ENCODE data around the gene IL32. TPM values are rescaled to one million over a fixed set of nuclear protein-coding genes. Genes with fewer than 3 reads are reported as not detected.

IL32 gene
- total RNA-seq, 2 experiments from 2014 or later, result 2,504 to 2,532 TPM

- DNase-seq, result no peak
- POLR2A ChIA-PET, result interaction anchor here (0.6 kb wide), 1 partner anchor 12 kb away, joined by 3 read pairs; no protein-coding TSS in a partner anchor
- H3K4me3 Mint-ChIP-seq, result no peak overlapping the region
- H3K27ac Mint-ChIP-seq, result no peak overlapping the region
- no peaks in the 10 kb centered on the region for H3K4me1 Mint-ChIP-seq (ENCODE audit: low read depth)
- intact Hi-C loops (cut with micrococcal nuclease), result no loop called here
- H3K27me3 Mint-ChIP-seq, result peaks cover 12% of the 10 kb centered on the region
- H3K9me3 Mint-ChIP-seq, result no peaks in the 10 kb centered on the region
- CTCF ChIA-PET, result interaction anchor here (1.1 kb wide), 1 partner anchor 15 kb away, joined by 3 read pairs; no protein-coding TSS in a partner anchor
- no peaks in the 10 kb centered on the region for H3K36me3 Mint-ChIP-seq
These were observed 47.6 kb downstream of the IL32 start for GRCh38 chr16:3112881-3113574.

- no peak overlapping the region for H3K27ac Mint-ChIP-seq
- CTCF ChIA-PET, result interaction anchor here (1.0 to 5.0 kb wide), 4 partner anchors 16 to 86 kb away, joined by 3 to 22 read pairs (median 6); no protein-coding TSS in a partner anchor
- H3K4me1 Mint-ChIP-seq (ENCODE audit: low read depth), result no peaks in the 10 kb centered on the region
- POLR2A ChIA-PET, result interaction anchor here (0.6 kb wide), 1 partner anchor 11 kb away, joined by 3 read pairs; no protein-coding TSS in a partner anchor
- no peak overlapping the region for H3K4me3 Mint-ChIP-seq
- intact Hi-C loops (cut with micrococcal nuclease), result no loop called here
- H3K9me3 Mint-ChIP-seq, result no peaks in the 10 kb centered on the region
- H3K36me3 Mint-ChIP-seq, result no peaks in the 10 kb centered on the region
- DNase-seq, result no peak
- peaks cover 12% of the 10 kb centered on the region for H3K27me3 Mint-ChIP-seq
These were observed 48.5 kb downstream of the IL32 start for GRCh38 chr16:3113765-3114479.

DNA sequence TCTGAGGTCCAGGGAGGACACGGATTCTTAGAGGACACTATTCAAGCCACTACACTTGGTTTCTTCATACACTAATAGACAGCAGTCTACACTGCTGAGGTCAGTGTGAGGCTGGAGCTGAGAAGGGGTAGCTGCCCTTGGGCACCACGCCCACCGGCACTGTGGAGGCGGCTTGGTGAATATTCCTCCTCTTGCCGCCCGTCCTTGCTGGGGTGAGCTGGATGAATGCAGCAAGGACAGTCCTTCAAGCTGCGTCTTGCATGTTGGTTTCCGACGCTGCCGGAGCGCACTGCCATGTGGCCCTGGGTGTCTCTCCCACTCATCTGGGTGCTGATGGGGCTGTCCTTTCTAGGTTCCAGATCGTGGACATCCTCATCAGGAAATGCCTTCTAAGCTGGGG, 49.6 kb downstream of the IL32 start:
- POLR2A ChIA-PET, result no interaction called here
- CTCF ChIA-PET, result interaction anchor here (1.0 to 5.0 kb wide), 4 partner anchors 15 to 87 kb away, joined by 3 to 22 read pairs (median 6); no protein-coding TSS in a partner anchor
- no peak for DNase-seq

GRCh38 chr16:3115561-3115960, 50.1 kb downstream of the IL32 start:
- Mint-ChIP-seq H3K27me3 (peaks cover 12% of the 10 kb centered on the region), H3K4me3 (no peak overlapping the region), H3K4me1 (ENCODE audit: low read depth) (no peaks in the 10 kb centered on the region), H3K36me3 (no peaks in the 10 kb centered on the region), H3K27ac (no peak overlapping the region), H3K9me3 (no peaks in the 10 kb centered on the region)
- no peak for DNase-seq
- CTCF ChIA-PET, result interaction anchor here (0.8 to 5.0 kb wide), 4 partner anchors 14 to 84 kb away, joined by 3 to 22 read pairs (median 4); no protein-coding TSS in a partner anchor
- intact Hi-C loops (cut with micrococcal nuclease), result no loop called here
- POLR2A ChIA-PET, result no interaction called here

More for the DNA sequence above, 49.6 kb downstream of the IL32 start:
- no peak overlapping the region for H3K4me3 Mint-ChIP-seq
- intact Hi-C loops (cut with micrococcal nuclease), result no loop called here
- no peak overlapping the region for H3K27ac Mint-ChIP-seq
- peaks cover 12% of the 10 kb centered on the region for H3K27me3 Mint-ChIP-seq
- H3K4me1 Mint-ChIP-seq (ENCODE audit: low read depth), result no peaks in the 10 kb centered on the region
- H3K36me3 Mint-ChIP-seq, result no peaks in the 10 kb centered on the region
- no peaks in the 10 kb centered on the region for H3K9me3 Mint-ChIP-seq

GRCh38 chr16:3118204-3118790, 52.9 kb downstream of the IL32 start:
- no peak overlapping the region for H3K27ac Mint-ChIP-seq
- ChIA-PET POLR2A (no interaction called here), CTCF (interaction anchor here (0.7 to 5.0 kb wide), 5 partner anchors 11 to 60 kb away, joined by 3 to 22 read pairs (median 4); no protein-coding TSS in a partner anchor)
- intact Hi-C loops (cut with micrococcal nuclease), result no loop called here
- no peak for DNase-seq
- H3K4me1 Mint-ChIP-seq (ENCODE audit: low read depth), result no peaks in the 10 kb centered on the region
- H3K9me3 Mint-ChIP-seq, result no peaks in the 10 kb centered on the region
- H3K4me3 Mint-ChIP-seq, result no peak overlapping the region
- no peaks in the 10 kb centered on the region for H3K36me3 Mint-ChIP-seq
- H3K27me3 Mint-ChIP-seq, result peaks cover 4% of the 10 kb centered on the region

GRCh38 chr16:3118846-3119245, 53.4 kb downstream of the IL32 start:
- ChIA-PET POLR2A (no interaction called here), CTCF (interaction anchor here (1.1 to 5.0 kb wide), 3 partner anchors 11 to 17 kb away, joined by 4 to 22 read pairs (median 5); no protein-coding TSS in a partner anchor)
- no peaks in the 10 kb centered on the region for H3K9me3 Mint-ChIP-seq
- H3K4me3 Mint-ChIP-seq, result no peak overlapping the region
- no peak for DNase-seq
- H3K27me3 Mint-ChIP-seq, result peaks cover under 1% of the 10 kb centered on the region
- H3K36me3 Mint-ChIP-seq, result no peaks in the 10 kb centered on the region
- H3K4me1 Mint-ChIP-seq (ENCODE audit: low read depth), result peaks cover 5% of the 10 kb centered on the region
- H3K27ac Mint-ChIP-seq, result no peak overlapping the region
- intact Hi-C loops (cut with micrococcal nuclease), result no loop called here

Other genes with a start within 250 kb of the IL32 start
- gene PRSS21, start 248.4 kb upstream of the IL32 start, total RNA-seq, result 1 to 10 TPM; 4.7 to 6.2 TPM
- 1 to 10 TPM; 2.6 to 3.0 TPM for gene ZG16B, start 235.3 kb upstream of the IL32 start, total RNA-seq
- gene PRSS22, start 207.5 kb upstream of the IL32 start, total RNA-seq, result under 1 TPM; 0.24 to 0.38 TPM
- 10 to 100 TPM; 19.1 to 19.4 TPM for gene FLYWCH2, start 182.4 kb upstream of the IL32 start, total RNA-seq
- 10 to 100 TPM; 49.2 to 52.2 TPM for gene FLYWCH1, start 153.7 kb upstream of the IL32 start, total RNA-seq
- not detected for gene KREMEN2, start 101.4 kb upstream of the IL32 start, total RNA-seq
- 10 to 100 TPM; 37.0 to 37.9 TPM for gene PAQR4, start 96.3 kb upstream of the IL32 start, total RNA-seq
- 100 to 1,000 TPM; 123 to 134 TPM for gene PKMYT1, start 85.2 kb upstream of the IL32 start, total RNA-seq
- gene CLDN9, start 52.7 kb upstream of the IL32 start, total RNA-seq, result not detected
- not detected for gene CLDN6, start 47.5 kb upstream of the IL32 start, total RNA-seq
- gene TNFRSF12A, start 45.3 kb upstream of the IL32 start, total RNA-seq, result 1 to 10 TPM; 6.5 to 8.6 TPM
- gene HCFC1R1, start 41.7 kb upstream of the IL32 start, total RNA-seq, result 10 to 100 TPM; 31.8 to 32.8 TPM
- gene THOC6, start 41.6 kb upstream of the IL32 start, total RNA-seq, result 10 to 100 TPM; 41.2 to 42.7 TPM
- under 1 TPM; 0.40 to 0.46 TPM for gene BICDL2, start 28.7 kb upstream of the IL32 start, total RNA-seq
- gene MMP25, start 19.1 kb upstream of the IL32 start, total RNA-seq, result 1 to 10 TPM; 2.2 TPM
- under 1 TPM in 1 of 2 experiments, not detected in 1; 0.19 TPM for gene ZSCAN10, start 33.7 kb downstream of the IL32 start, total RNA-seq
- gene ZNF205, start 46.9 kb downstream of the IL32 start, total RNA-seq, result under 1 TPM in 1 of 2 experiments, not detected in 1; 0.21 TPM
- gene ZNF213, start 69.4 kb downstream of the IL32 start, total RNA-seq, result 1 to 10 TPM; 9.0 TPM
- not detected for gene OR1F1, start 122.6 kb downstream of the IL32 start, total RNA-seq
- gene ZNF200, start 169.5 kb downstream of the IL32 start, total RNA-seq, result 10 to 100 TPM; 10.6 to 11.5 TPM
- gene MEFV, start 191.0 kb downstream of the IL32 start, total RNA-seq, result under 1 TPM; 0.07 to 0.17 TPM
- 10 to 100 TPM; 13.2 to 13.5 TPM for gene ZNF263, start 217.9 kb downstream of the IL32 start, total RNA-seq
- 1 to 10 TPM; 3.3 to 3.4 TPM for gene TIGD7, start 239.8 kb downstream of the IL32 start, total RNA-seq
- 10 to 100 TPM; 19.3 to 20.0 TPM for gene ZNF75A, start 239.9 kb downstream of the IL32 start, total RNA-seq